ENCODE results near the gene PKIB. TPM values are rescaled to one million over a fixed set of nuclear protein-coding genes. Genes with fewer than 3 reads are reported as not detected.
A peak's percentile ranks its signal among the peaks of the same experiment; 100 is the strongest.
"Not testable (repeated sequence)": the region's sequence is repeated elsewhere in the genome, so short reads cannot be mapped to it uniquely, and the experiment has no call there.

PKIB gene
- total RNA-seq, 1 donor from 2014 or later, result 202 TPM

- Mint-ChIP-seq H3K9me3 (peaks cover 5% of the 10 kb centered on the region), H3K4me3 (no peak overlapping the region), H3K36me3 (no peaks in the 10 kb centered on the region), H3K27me3 (ENCODE audit: insufficient read depth, low read depth) (no peaks in the 10 kb centered on the region), H3K27ac (no peak overlapping the region), H3K4me1 (peaks cover 11% of the 10 kb centered on the region)
- Histone ChIP-seq H2AFZ (replicated peaks) (no peak overlapping the region), H3F3A (ENCODE audit: low read depth) (peaks cover 2% of the 10 kb centered on the region), H3K27ac (no peak overlapping the region), H3K9me3 (ENCODE audit: low read depth) (no peaks in the 10 kb centered on the region), H3K79me2 (ENCODE audit: low read depth) (no peaks in the 10 kb centered on the region), H3K4me2 (no peak overlapping the region), H3K4me3 (no peak overlapping the region), H3K27me3 (no peaks in the 10 kb centered on the region), H3K4me1 (peaks cover 4% of the 10 kb centered on the region), H3K36me3 (no peaks in the 10 kb centered on the region), H3K9ac (no peak overlapping the region), H4K20me1 (ENCODE audit: low read depth) (no peaks in the 10 kb centered on the region)
- TF ChIP-seq CTCF (IDR thresholded peaks at IDR 0.05) (no peak), EZH2 (IDR thresholded peaks at IDR 0.05) (no peak), EZH2phosphoT487 (IDR thresholded peaks at IDR 0.05) (no peak)
- no peak for DNase-seq (ENCODE audit: low spot score)
Measured at GRCh38 chr6:122740091-122740490, 129.9 kb downstream of the PKIB start.

- H3K36me3 ChIP-seq, result no peaks in the 10 kb centered on the region
- H4K20me1 ChIP-seq (ENCODE audit: low read depth), result no peaks in the 10 kb centered on the region
- peaks cover 3% of the 10 kb centered on the region for H3K4me1 Mint-ChIP-seq
- no peaks in the 10 kb centered on the region for H3F3A ChIP-seq (ENCODE audit: low read depth)
- no peaks in the 10 kb centered on the region for H3K27me3 Mint-ChIP-seq (ENCODE audit: insufficient read depth, low read depth)
- no peak overlapping the region for H3K4me3 Mint-ChIP-seq
- no peak overlapping the region for H3K4me2 ChIP-seq
- no peaks in the 10 kb centered on the region for H3K9me3 ChIP-seq (ENCODE audit: low read depth)
- H3K27me3 ChIP-seq, result no peaks in the 10 kb centered on the region
- H3K79me2 ChIP-seq (ENCODE audit: low read depth), result no peaks in the 10 kb centered on the region
- no peak overlapping the region for H3K27ac ChIP-seq
- H3K4me3 ChIP-seq, result no peak overlapping the region
- no peak for DNase-seq (ENCODE audit: low spot score)
- peaks cover 5% of the 10 kb centered on the region for H3K9me3 Mint-ChIP-seq
- no peaks in the 10 kb centered on the region for H3K4me1 ChIP-seq
- TF ChIP-seq EZH2 (IDR thresholded peaks at IDR 0.05) (no peak), CTCF (IDR thresholded peaks at IDR 0.05) (no peak), EZH2phosphoT487 (IDR thresholded peaks at IDR 0.05) (no peak)
- H3K27ac Mint-ChIP-seq, result no peak overlapping the region
- H3K9ac ChIP-seq, result no peak overlapping the region
- no peaks in the 10 kb centered on the region for H3K36me3 Mint-ChIP-seq
- no peak overlapping the region for H2AFZ ChIP-seq (replicated peaks)
Measured at GRCh38 chr6:122740936-122741335, 130.7 kb downstream of the PKIB start.

GRCh38 chr6:122744247-122744646, 134.0 kb downstream of the PKIB start:
- H3K36me3 Mint-ChIP-seq; H3K27me3 Mint-ChIP-seq (ENCODE audit: insufficient read depth, low read depth); H3F3A ChIP-seq (ENCODE audit: low read depth); H2AFZ ChIP-seq (replicated peaks); H3K4me3 ChIP-seq; H3K4me1 ChIP-seq; H3K4me2 ChIP-seq; H3K36me3 ChIP-seq; H3K79me2 ChIP-seq (ENCODE audit: low read depth); H3K4me3 Mint-ChIP-seq; H3K9ac ChIP-seq; H3K27ac Mint-ChIP-seq; DNase-seq (ENCODE audit: low spot score); H3K27me3 ChIP-seq; H3K4me1 Mint-ChIP-seq; H4K20me1 ChIP-seq (ENCODE audit: low read depth); H3K9me3 ChIP-seq (ENCODE audit: low read depth); H3K27ac ChIP-seq: not testable (repeated sequence)
- TF ChIP-seq CTCF (IDR thresholded peaks at IDR 0.05), result peak; percentile 46
- peaks cover 20% of the 10 kb centered on the region for H3K9me3 Mint-ChIP-seq

GRCh38 chr6:122744856-122745255, 134.7 kb downstream of the PKIB start:
- H3K4me3 Mint-ChIP-seq; H3K27me3 Mint-ChIP-seq (ENCODE audit: insufficient read depth, low read depth): not testable (repeated sequence)

More at GRCh38 chr6:122744856-122745255, 134.7 kb downstream of the PKIB start:
- H3K9me3 ChIP-seq (ENCODE audit: low read depth); H3K4me2 ChIP-seq; H3K36me3 Mint-ChIP-seq; H4K20me1 ChIP-seq (ENCODE audit: low read depth); H3K4me3 ChIP-seq; H3F3A ChIP-seq (ENCODE audit: low read depth); H3K4me1 ChIP-seq; H3K27me3 ChIP-seq; H3K9ac ChIP-seq; H2AFZ ChIP-seq (replicated peaks); H3K27ac ChIP-seq; H3K36me3 ChIP-seq; DNase-seq (ENCODE audit: low spot score); H3K4me1 Mint-ChIP-seq; H3K79me2 ChIP-seq (ENCODE audit: low read depth): not testable (repeated sequence)
- Mint-ChIP-seq H3K27ac (peak overlapping the region; percentile 42), H3K9me3 (peaks cover 23% of the 10 kb centered on the region)

Measured in neural progenitor cell (in vitro differentiated cells).